Lung (tissue), 12 donors: Measurements from ENCODE around the gene SV2B. TPM values are rescaled to one million over a fixed set of nuclear protein-coding genes. Genes with fewer than 3 reads are reported as not detected.

Experiments used
- ATAC-seq: fragments of 200-7000 bp; cut with Tn5 transposase; one replicate; pipeline ENCODE4 v1.9.1; 2020; ENCODE audit warnings: moderate number of reproducible peaks; ENCODE audit not compliant: insufficient read depth, low FRiP score
- DNase-seq, 3 donors: peaks; one replicate each; pipeline ENCODE4 v3.0.0-alpha.2; 2013 to 2017
- H3K27ac ChIP-seq, 2 donors: one replicate each; pipeline ENCODE4 v1.5.1; 2013; ENCODE audit warnings: mild to moderate bottlenecking in 2 of 2, moderate library complexity in 2 of 2, control low read depth in 1 of 2, inconsistent platforms in 1 of 2, low read depth in 1 of 2, low read length in 1 of 2
- H3K27me3 ChIP-seq, 3 donors: one replicate each; pipeline ENCODE4 v1.5.1; 2013; ENCODE audit warnings: low read length in 2 of 3; ENCODE audit not compliant: control insufficient read depth in 3 of 3, insufficient read depth in 3 of 3
- H3K36me3 ChIP-seq, 4 donors: one replicate each; pipeline ENCODE4 v1.5.1; 2013; ENCODE audit warnings: low read length in 4 of 4, mild to moderate bottlenecking in 1 of 4, moderate library complexity in 1 of 4; ENCODE audit not compliant: control insufficient read depth in 4 of 4, insufficient read depth in 4 of 4
- H3K4me1 ChIP-seq, 5 donors: one replicate each; pipeline ENCODE4 v1.5.1; 2013; ENCODE audit warnings: low read length in 5 of 5, mild to moderate bottlenecking in 2 of 5, moderate library complexity in 1 of 5; ENCODE audit not compliant: control insufficient read depth in 5 of 5, insufficient read depth in 5 of 5
- H3K4me3 ChIP-seq: one replicate; pipeline ENCODE4 v1.5.1; 2013; ENCODE audit warnings: mild to moderate bottlenecking, control low read depth, moderate library complexity
- H3K9ac ChIP-seq, 2 donors: one replicate each; pipeline ENCODE4 v1.5.1; 2013; ENCODE audit warnings: low read length in 2 of 2, control low read depth in 1 of 2; ENCODE audit not compliant: insufficient read depth in 1 of 2
- H3K9me3 ChIP-seq, 4 donors: one replicate each; pipeline ENCODE4 v1.5.1; 2013; ENCODE audit warnings: low read length in 3 of 4, mild to moderate bottlenecking in 1 of 4, moderate library complexity in 1 of 4; ENCODE audit not compliant: control insufficient read depth in 4 of 4, insufficient read depth in 3 of 4
- CTCF ChIP-seq: IDR thresholded peaks from 2 replicates; pipeline ENCODE4 v1.5.1; 2012; ENCODE audit warnings: mild to moderate bottlenecking; ENCODE audit errors: control extremely low read depth, extremely low read depth
- WGBS, 2 donors: extraction: QIAGEN DNeasy Blood & Tissue Kit; methylation state at CpG; one replicate each; pipeline ENCODE4 v1.1.7; 2013; 5-methylcytosine and 5-hydroxymethylcytosine counted together
- polyA plus RNA-seq, 2 donors: library from polyadenylated mRNA; stranded (reverse); fragments of 200-250 nt; gene quantifications; one replicate each; pipeline ENCODE4 v1.2.1, GENCODE V29; 2013
- total RNA-seq, 2 donors: library from RNA; depleted of rRNA in 1 of 2; stranded (reverse); fragments of >200 nt in 1 of 2; gene quantifications; one replicate each; pipeline ENCODE4 v1.2.1, GENCODE V29; 2014 to 2021
- donor health status: control.
- donor health status: control.
- donor health status: Bipolar disorder and iron deficiency.
- donor health status: healthy.
- donor health status: DM: yes; HTN: yes; CAD: no.

SV2B gene
- total and polyA plus RNA-seq, 4 donors = 0.12 to 2.8 (median 0.90) TPM

GRCh38 chr15:91202510-91203102 lies 102.5 kb downstream of the SV2B start:
- Histone ChIP-seq H3K9ac (no peak overlapping the region), H3K9me3 (no peaks in the 10 kb centered on the region), H3K27ac (no peak overlapping the region), H3K4me1 (no peaks in the 10 kb centered on the region), H3K27me3 (no peaks in the 10 kb centered on the region), H3K36me3 (no peaks in the 10 kb centered on the region), H3K4me3 (no peak overlapping the region)
- ATAC-seq (no peak), DNase-seq (no peak)
- TF ChIP-seq CTCF = no peak

GRCh38 chr15:91203619-91204203 lies 103.7 kb downstream of the SV2B start:
- ATAC-seq = no peak
- H3K4me1 ChIP-seq = peaks cover 0 to 2% (median 0%) of the 10 kb centered on the region in 5 donors
- DNase-seq = no peak
- no peaks in the 10 kb centered on the region for H3K9me3 ChIP-seq
- no peak for TF ChIP-seq CTCF
- no peak overlapping the region for H3K9ac ChIP-seq
- no peak overlapping the region for H3K4me3 ChIP-seq
- no peak overlapping the region for H3K27ac ChIP-seq
- no peaks in the 10 kb centered on the region for H3K36me3 ChIP-seq
- no peaks in the 10 kb centered on the region for H3K27me3 ChIP-seq
- whole genome bisulfite sequencing, 2 donors = 66 to 69% methylated on average over 7 of the region's 7 CpGs

GRCh38 chr15:91208371-91208770 lies 108.3 kb downstream of the SV2B start:
- Histone ChIP-seq H3K9ac (no peak overlapping the region), H3K9me3 (no peaks in the 10 kb centered on the region), H3K4me3 (no peak overlapping the region), H3K27me3 (no peaks in the 10 kb centered on the region), H3K36me3 (no peaks in the 10 kb centered on the region), H3K27ac (no peak overlapping the region), H3K4me1 (peaks cover 0 to 22% (median 2%) of the 10 kb centered on the region in 5 donors)
- 69 to 95% methylated on average over 1 of the region's 1 CpG for WGBS, 2 donors
- DNase-seq (no peak), ATAC-seq (no peak)
- TF ChIP-seq CTCF = no peak
